HCT116 (cell line): Measurements from ENCODE around the gene TTC33. TPM values are rescaled to one million over a fixed set of nuclear protein-coding genes. Genes with fewer than 3 reads are reported as not detected.

Source experiments
- ATAC-seq: fragments of 200-7000 bp; cut with Tn5 transposase; 2 replicates; pipeline ENCODE4 v1.9.1; 2020; ENCODE audit warnings: mild to moderate bottlenecking, moderate library complexity
- BruUV-seq: library from RNA; stranded (reverse); fragments of 400-500 nt; replicated peaks from 2 replicates; lab custom pipeline; 2021; lab: Mats Ljungman, UMichigan
- CTCF ChIA-PET: fragments of 300-600 bp; sonication (Branson Sonifier 250); formaldehyde crosslinking; loops from one replicate; lab custom pipeline; 2021; ENCODE audit warnings: antibody characterized with exemption; lab: Charles Lee
- POLR2A ChIA-PET: fragments of 300-600, 350-600 bp; sonication (Branson Sonifier 250); formaldehyde crosslinking; loops from one replicate; lab custom pipeline; 2021; ENCODE audit warnings: antibody characterized with exemption; lab: Charles Lee
- RAD21 ChIA-PET, 2 experiments: fragments of 300-600 bp; sonication (Branson Sonifier 250); formaldehyde crosslinking; loops; one replicate each; lab custom pipeline; 2023; ENCODE audit warnings: low total read pairs in 2 of 2; ENCODE audit not compliant: uncharacterized antibody in 2 of 2, unreplicated experiment in 2 of 2, low non-redundant PET in 1 of 2; lab: Charles Lee
- DNase-seq: peaks from one replicate; pipeline ENCODE4 v3.0.0-alpha.2; 2010; ENCODE audit warnings: low read depth, low spot score
- H2AFZ ChIP-seq: fragments of 200-600 bp; shearing (Covaris generic), sonication (generic); 2 replicates; pipeline ENCODE4 v1.6.1; 2017; ENCODE audit warnings: low read depth, mixed run types, mixed read lengths, antibody characterized with exemption, low read length; ENCODE audit not compliant: poor library complexity, severe bottlenecking
- H3K27ac ChIP-seq: 2 replicates; pipeline ENCODE4 v1.5.1; 2012; ENCODE audit warnings: low read depth, low read length
- H3K27me3 ChIP-seq: fragments of 200-600 bp; sonication (generic); 2 replicates; pipeline ENCODE4 v1.6.1; 2016; ENCODE audit warnings: mixed run types, low read length, mixed read lengths; ENCODE audit not compliant: insufficient read depth
- H3K36me3 ChIP-seq, 2 experiments: fragments of 200-500 bp in 1 of 2; fragments of 200-600 bp in 1 of 2; sonication (Bioruptor generic) in 1 of 2; sonication (generic) in 1 of 2; 2 replicates each; pipeline versions ENCODE4 v1.5.1 to v1.6.1; 2014 to 2016; ENCODE audit warnings: low read length in 2 of 2, inconsistent platforms in 1 of 2, mixed read lengths in 1 of 2, mixed run types in 1 of 2; ENCODE audit not compliant: insufficient read depth in 2 of 2, control insufficient read depth in 1 of 2
- H3K4me1 ChIP-seq, 2 experiments: fragments of 200-600 bp in 1 of 2; sonication (generic) in 1 of 2; 2 replicates each; pipeline versions ENCODE4 v1.5.1 to v1.6.1; 2012 to 2017; ENCODE audit warnings: low read length in 2 of 2, inconsistent platforms in 1 of 2, mild to moderate bottlenecking in 1 of 2, mixed read lengths in 1 of 2, mixed run types in 1 of 2, moderate library complexity in 1 of 2; ENCODE audit not compliant: insufficient read depth in 2 of 2, control insufficient read depth in 1 of 2
- H3K4me2 ChIP-seq: fragments of 200-600 bp; sonication (generic); 2 replicates; pipeline ENCODE4 v1.6.1; 2017; ENCODE audit warnings: mixed run types, low read length, mixed read lengths
- H3K4me3 ChIP-seq, 2 experiments: fragments of 200-600 bp in 1 of 2; sonication (generic) in 1 of 2; replicated peaks in 1 of 2; 2 replicates each; pipeline ENCODE4 v1.5.1; 2011 to 2016; ENCODE audit warnings: low read length in 2 of 2, control low read depth in 1 of 2, low read depth in 1 of 2, mild to moderate bottlenecking in 1 of 2, mixed read lengths in 1 of 2, mixed run types in 1 of 2
- H3K79me2 ChIP-seq: fragments of 200-600 bp; sonication (generic); 2 replicates; pipeline ENCODE4 v1.6.1; 2017; ENCODE audit warnings: mild to moderate bottlenecking, mixed run types, low read length, moderate library complexity, mixed read lengths; ENCODE audit not compliant: insufficient read depth
- H3K9ac ChIP-seq: fragments of 200-600 bp; sonication (generic); 2 replicates; pipeline ENCODE4 v1.6.1; 2016; ENCODE audit warnings: low read length, mixed read lengths
- H3K9me2 ChIP-seq: fragments of 200-600 bp; sonication (generic), shearing (Covaris generic); 2 replicates; pipeline ENCODE4 v1.6.1; 2017; ENCODE audit warnings: mixed run types, mild to moderate bottlenecking, moderate library complexity; ENCODE audit not compliant: insufficient read depth
- H3K9me3 ChIP-seq, 2 experiments: fragments of 200-500 bp in 1 of 2; fragments of 200-600 bp in 1 of 2; sonication (Bioruptor generic) in 1 of 2; sonication (generic) in 1 of 2; 2 replicates each; pipeline ENCODE4 v1.6.1; 2014 to 2017; ENCODE audit warnings: low read length in 2 of 2, mixed read lengths in 2 of 2, inconsistent platforms in 1 of 2, low read depth in 1 of 2, mild to moderate bottlenecking in 1 of 2, mixed run types in 1 of 2, moderate library complexity in 1 of 2; ENCODE audit not compliant: control insufficient read depth in 1 of 2, insufficient read depth in 1 of 2
- H4K20me1 ChIP-seq: fragments of 200-600 bp; sonication (generic), shearing (Covaris generic); 2 replicates; pipeline ENCODE4 v1.6.1; 2017; ENCODE audit warnings: mixed run types, mild to moderate bottlenecking, moderate library complexity; ENCODE audit not compliant: insufficient read depth
- ATF3 ChIP-seq: IDR thresholded peaks from 2 replicates; pipeline ENCODE4 v1.6.1; 2012
- CEBPB ChIP-seq: IDR thresholded peaks from 2 replicates; pipeline ENCODE4 v1.6.1; 2012; ENCODE audit warnings: low read depth
- CTCF ChIP-seq, 3 experiments: fragments of 200-600 bp in 1 of 3; sonication (generic) in 1 of 3; IDR thresholded peaks in 2 of 3; conservative IDR thresholded peaks in 1 of 3; 2 replicates each; pipeline ENCODE4 v1.5.1; 2012 to 2017; ENCODE audit warnings: low read depth in 2 of 3, low read length in 2 of 3, antibody characterized with exemption in 1 of 3, borderline replicate concordance in 1 of 3, control low read depth in 1 of 3, mild to moderate bottlenecking in 1 of 3, mixed read lengths in 1 of 3, mixed run types in 1 of 3, moderate library complexity in 1 of 3; ENCODE audit not compliant: insufficient read depth in 1 of 3
- FOSL1 ChIP-seq: IDR thresholded peaks from 2 replicates; pipeline ENCODE4 v1.6.1; 2012; ENCODE audit warnings: low read depth
- POLR2A ChIP-seq: IDR thresholded peaks from 2 replicates; pipeline ENCODE4 v1.7.0; 2011; ENCODE audit warnings: borderline replicate concordance; ENCODE audit not compliant: insufficient read depth, insufficient read length; ENCODE audit errors: extremely low read depth
- REST ChIP-seq: IDR thresholded peaks from 2 replicates; pipeline ENCODE4 v1.6.1; 2012; ENCODE audit warnings: low read depth
- SRF ChIP-seq: IDR thresholded peaks from 2 replicates; pipeline ENCODE4 v1.6.1; 2012; ENCODE audit warnings: low read depth
- TCF7L2 ChIP-seq: IDR thresholded peaks from 2 replicates; pipeline ENCODE4 v1.7.0; 2011; ENCODE audit warnings: borderline replicate concordance, inconsistent platforms; ENCODE audit not compliant: insufficient read depth, insufficient read length; ENCODE audit errors: extremely low read depth
- ZFX ChIP-seq: fragments of 450-650 bp; IDR thresholded peaks from 2 replicates; pipeline ENCODE4 v1.6.1; 2017
- ZNF274 ChIP-seq: fragments of 200-500 bp; sonication (Bioruptor generic); IDR thresholded peaks from 2 replicates; pipeline ENCODE4 v1.6.1; 2014; ENCODE audit warnings: mild to moderate bottlenecking, low read depth, low read length, inconsistent platforms
- intact Hi-C: fragments of 100-400 bp; cut with micrococcal nuclease; formaldehyde crosslinking; loops from 2 replicates; pipeline ENCODE4 v1.10.0; 2022
- total RNA-seq: library from RNA; stranded (reverse); gene quantifications from one replicate; pipeline ENCODE4 v1.2.1, GENCODE V29; 2021; ENCODE audit not compliant: unreplicated experiment

TTC33 gene
- total RNA-seq, 1 experiment from 2014 or later: 14.5 TPM

DNA sequence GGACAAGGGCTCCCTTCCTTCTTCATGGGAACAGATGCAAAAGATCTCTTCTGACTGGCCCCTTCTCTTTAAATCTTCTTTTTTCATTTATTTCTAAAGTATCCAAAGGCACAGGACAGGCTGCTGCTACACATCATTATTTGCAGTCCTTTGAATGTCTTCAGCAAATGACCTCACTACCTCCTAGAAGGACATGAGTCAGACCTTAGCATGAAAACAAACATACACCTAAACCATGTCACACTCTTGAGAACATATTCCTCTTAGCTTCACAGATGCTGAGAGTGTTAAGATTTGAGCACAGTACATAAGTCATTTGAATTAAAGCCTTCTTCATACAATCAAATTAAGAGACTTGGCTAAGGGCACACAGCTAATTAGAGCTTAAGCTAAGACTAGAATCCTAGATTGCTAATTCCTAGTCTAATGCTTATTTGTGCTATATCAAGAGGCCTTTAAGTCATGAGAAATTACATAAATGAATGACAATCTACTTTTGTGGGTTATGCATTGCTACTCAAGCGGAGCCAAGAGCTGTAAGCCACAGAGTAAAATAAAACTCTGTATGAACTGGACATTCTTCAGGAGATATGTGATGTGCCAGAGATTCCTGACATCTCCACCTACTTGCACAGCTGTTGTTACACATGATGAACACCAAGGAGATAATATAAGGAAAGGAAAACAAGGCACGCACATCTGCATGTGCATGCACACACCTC lies 185.2 kb downstream of the TTC33 start:
- Histone ChIP-seq H3K27ac (no peak overlapping the region), H3K4me2 (no peak overlapping the region), H3K79me2 (no peaks in the 10 kb centered on the region), H3K27me3 (no peaks in the 10 kb centered on the region), H3K4me3 (no peak overlapping the region), H3K9me3 (no peaks in the 10 kb centered on the region), H3K4me1 (no peaks in the 10 kb centered on the region), H3K9ac (no peak overlapping the region)
- no TSS peak for BruUV-seq
- POLR2A ChIA-PET: no interaction called here
- CTCF ChIA-PET: no interaction called here
- no peak for ATAC-seq
- TF ChIP-seq CEBPB (no peak), SRF (no peak), POLR2A (no peak), FOSL1 (no peak), ATF3 (no peak), ZFX (no peak), ZNF274 (no peak), CTCF (IDR thresholded peaks at IDR 0.05 in 2 of 3, conservative IDR thresholded peaks at IDR 0.05 in 1 of 3; ENCODE audit: borderline replicate concordance in 1 of 3, insufficient read depth in 1 of 3, low read depth in 2 of 3, low read length in 2 of 3) (no peak), TCF7L2 (no peak), REST (no peak)
- TF ChIP-seq, all 23 proteins: peak for 0
- intact Hi-C loops: no loop called here
- no peak for DNase-seq
- RAD21 ChIA-PET: no interaction called here
- H3K9me2 ChIP-seq: no peaks in the 10 kb centered on the region; the same call in 1 of the 2 replicates
- no peaks in the 10 kb centered on the region for H4K20me1 ChIP-seq
- H3K36me3 ChIP-seq: no peaks in the 10 kb centered on the region
- H2AFZ ChIP-seq: no peak overlapping the region
